ENCODE results near the gene ELK1.

- TF ChIP-seq CTCF (IDR thresholded peaks at IDR 0.05; ENCODE audit: insufficient read depth, low read length) (no peak), POLR2AphosphoS5 (IDR thresholded peaks at IDR 0.05; ENCODE audit: low read depth) (no peak), GABPA (IDR thresholded peaks at IDR 0.05; ENCODE audit: low read depth) (no peak), REST (IDR thresholded peaks at IDR 0.05; ENCODE audit: insufficient replicate concordance, low read depth) (no peak)
These were observed 54.1 kb downstream of the ELK1 start for GRCh38 chrX:47596256-47596655.

Measured in HL-60 (cell line).